Upper lobe of left lung (tissue), 4 donors: Measurements from ENCODE around the gene XCR1.

ENCODE experiments used
- CTCF ChIP-seq, 6 experiments: fragments of 450-650 bp in 4 of 6; fragments of 200-600 bp in 2 of 6; sonication (generic) in 2 of 6; IDR thresholded peaks; one replicate each; pipeline ENCODE4 v1.5.1; 2016 to 2019; ENCODE audit warnings: antibody characterized with exemption in 6 of 6
- POLR2A ChIP-seq, 4 donors: fragments of 450-650 bp; IDR thresholded peaks; one replicate each; pipeline ENCODE4 v1.5.1; 2016 to 2017; ENCODE audit warnings: antibody characterized with exemption in 4 of 4, mild to moderate bottlenecking in 2 of 4
- POLR2AphosphoS5 ChIP-seq, 2 donors: sonication (generic); formaldehyde crosslinking; IDR thresholded peaks; one replicate each; pipeline ENCODE4 v1.5.1; 2017; ENCODE audit warnings: antibody characterized with exemption in 2 of 2

DNA sequence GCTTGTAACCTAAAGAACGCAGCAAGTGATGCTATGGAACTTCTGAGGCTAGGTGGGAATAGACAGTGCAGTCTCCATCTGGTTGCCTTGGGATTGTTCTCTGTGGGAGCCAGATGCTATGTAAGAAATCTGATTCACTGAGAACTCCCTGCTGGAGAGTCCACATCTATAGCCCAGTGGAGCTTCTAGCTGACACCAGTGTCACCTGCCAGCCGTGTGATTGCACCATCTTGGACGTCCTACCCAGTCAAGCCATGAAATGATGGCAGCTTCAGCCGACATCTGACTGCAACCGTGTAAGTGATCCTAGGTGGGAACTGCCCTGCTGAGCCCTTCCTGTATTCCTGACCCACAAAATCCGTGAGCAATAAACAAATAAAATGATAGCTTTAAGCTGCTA lies 19.2 kb downstream of the XCR1 start:
- TF ChIP-seq CTCF (IDR thresholded peaks at IDR 0.05) (no peak), POLR2A (IDR thresholded peaks at IDR 0.05) (no peak), POLR2AphosphoS5 (IDR thresholded peaks at IDR 0.05) (no peak)
